ENCODE results near the gene MGAT5. TPM values are rescaled to one million over a fixed set of nuclear protein-coding genes. Genes with fewer than 3 reads are reported as not detected.

Gene MGAT5
- total and polyA plus RNA-seq, 8 donors, result 2.9 to 36.9 (median 19.6) TPM

GRCh38 chr2:134333646-134334189, 79.8 kb downstream of the MGAT5 start:
- WGBS, 2 donors, result 65% methylated on average over 3 of the region's 3 CpGs
- FAIRE-seq, result no peak

GRCh38 chr2:134334542-134335353, 80.9 kb downstream of the MGAT5 start:
- intact Hi-C loops (cut with DNase I), result no loop called here
- TF ChIP-seq, protein P1, sequence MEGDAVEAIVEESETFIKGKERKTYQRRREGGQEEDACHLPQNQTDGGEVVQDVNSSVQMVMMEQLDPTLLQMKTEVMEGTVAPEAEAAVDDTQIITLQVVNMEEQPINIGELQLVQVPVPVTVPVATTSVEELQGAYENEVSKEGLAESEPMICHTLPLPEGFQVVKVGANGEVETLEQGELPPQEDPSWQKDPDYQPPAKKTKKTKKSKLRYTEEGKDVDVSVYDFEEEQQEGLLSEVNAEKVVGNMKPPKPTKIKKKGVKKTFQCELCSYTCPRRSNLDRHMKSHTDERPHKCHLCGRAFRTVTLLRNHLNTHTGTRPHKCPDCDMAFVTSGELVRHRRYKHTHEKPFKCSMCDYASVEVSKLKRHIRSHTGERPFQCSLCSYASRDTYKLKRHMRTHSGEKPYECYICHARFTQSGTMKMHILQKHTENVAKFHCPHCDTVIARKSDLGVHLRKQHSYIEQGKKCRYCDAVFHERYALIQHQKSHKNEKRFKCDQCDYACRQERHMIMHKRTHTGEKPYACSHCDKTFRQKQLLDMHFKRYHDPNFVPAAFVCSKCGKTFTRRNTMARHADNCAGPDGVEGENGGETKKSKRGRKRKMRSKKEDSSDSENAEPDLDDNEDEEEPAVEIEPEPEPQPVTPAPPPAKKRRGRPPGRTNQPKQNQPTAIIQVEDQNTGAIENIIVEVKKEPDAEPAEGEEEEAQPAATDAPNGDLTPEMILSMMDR (IDR thresholded peaks at IDR 0.05), result no peak
- FAIRE-seq, result no peak
- Histone ChIP-seq H3K9me3 (no peaks in the 10 kb centered on the region), H3K4me1 (no peaks in the 10 kb centered on the region), H3K27ac (no peak overlapping the region), H3K36me3 (no peaks in the 10 kb centered on the region), H3K4me3 (no peak overlapping the region), H3K27me3 (no peaks in the 10 kb centered on the region)
- no peak for ATAC-seq
- 64 to 65% methylated on average over 3 of the region's 3 CpGs for WGBS, 2 donors
- DNase-seq, result no peak

More at GRCh38 chr2:134333646-134334189, 79.8 kb downstream of the MGAT5 start:
- Histone ChIP-seq H3K4me1 (no peaks in the 10 kb centered on the region), H3K27ac (no peak overlapping the region), H3K27me3 (no peaks in the 10 kb centered on the region), H3K36me3 (no peaks in the 10 kb centered on the region), H3K9me3 (no peaks in the 10 kb centered on the region), H3K4me3 (no peak overlapping the region)
- no peak for ATAC-seq
- no peak for DNase-seq
- intact Hi-C loops (cut with DNase I), result no loop called here
- TF ChIP-seq, protein P1 (IDR thresholded peaks at IDR 0.05), result no peak

- no peak overlapping the region for H3K4me3 ChIP-seq
- H3K9me3 ChIP-seq, result no peaks in the 10 kb centered on the region
- no peak overlapping the region for H3K27ac ChIP-seq
- FAIRE-seq (no peak), DNase-seq (no peak), ATAC-seq (no peak)
- H3K27me3 ChIP-seq, result no peaks in the 10 kb centered on the region
- intact Hi-C loops (cut with DNase I), result no loop called here
- TF ChIP-seq, protein P1 (IDR thresholded peaks at IDR 0.05), result no peak
- WGBS, 2 donors, result 28 to 80% methylated on average over 1 of the region's 1 CpG
- no peaks in the 10 kb centered on the region for H3K36me3 ChIP-seq
- H3K4me1 ChIP-seq, result no peaks in the 10 kb centered on the region
These were observed 81.7 kb downstream of the MGAT5 start for GRCh38 chr2:134335601-134336000.

GRCh38 chr2:134336352-134336751, 82.5 kb downstream of the MGAT5 start:
- Histone ChIP-seq H3K27ac (no peak overlapping the region), H3K4me1 (no peaks in the 10 kb centered on the region), H3K9me3 (no peaks in the 10 kb centered on the region), H3K4me3 (no peak overlapping the region), H3K27me3 (no peaks in the 10 kb centered on the region), H3K36me3 (no peaks in the 10 kb centered on the region)
- no peak for FAIRE-seq
- 60 to 65% methylated on average over 4 of the region's 4 CpGs for WGBS, 2 donors
- intact Hi-C loops (cut with DNase I), result no loop called here
- TF ChIP-seq, protein P1 (IDR thresholded peaks at IDR 0.05), result no peak
- no peak for ATAC-seq
- DNase-seq, result no peak

DNA sequence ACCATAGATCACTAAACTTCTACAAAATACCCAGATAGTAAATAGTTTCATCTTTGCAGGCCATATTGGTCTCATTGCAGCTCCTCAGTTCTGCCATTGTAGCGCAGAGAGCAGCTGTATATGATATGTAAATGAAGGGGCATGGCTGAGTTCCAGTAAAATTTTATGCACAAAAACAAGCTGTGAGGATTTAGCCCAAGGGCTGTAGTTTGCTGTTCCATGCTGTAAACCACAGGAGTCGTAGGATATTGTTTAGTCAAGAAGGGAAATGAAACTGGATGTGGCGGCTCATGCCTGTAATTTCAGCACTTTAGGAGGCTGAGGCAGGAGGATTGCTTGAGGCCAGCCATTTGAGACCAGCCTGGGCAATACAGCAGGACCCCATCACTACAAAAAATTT, 83.0 kb downstream of the MGAT5 start:
- WGBS, 2 donors, result 93 to 98% methylated on average over 3 of the region's 3 CpGs
- ATAC-seq (peak in 1 of 4 donors; percentile 23), DNase-seq (no peak), FAIRE-seq (no peak)
- intact Hi-C loops (cut with DNase I), result no loop called here
- Histone ChIP-seq H3K4me3 (no peak overlapping the region), H3K27me3 (no peaks in the 10 kb centered on the region), H3K36me3 (no peaks in the 10 kb centered on the region), H3K4me1 (no peaks in the 10 kb centered on the region), H3K27ac (no peak overlapping the region), H3K9me3 (no peaks in the 10 kb centered on the region)
- TF ChIP-seq, protein P1 (IDR thresholded peaks at IDR 0.05), result no peak

All from pancreas (tissue), 10 donors.